Renal pelvis (tissue), 4 donors: ENCODE results near the gene COPA. TPM values are rescaled to one million over a fixed set of nuclear protein-coding genes. Genes with fewer than 3 reads are reported as not detected.
"Not testable (repeated sequence)": the region's sequence is repeated elsewhere in the genome, so short reads cannot be mapped to it uniquely, and the experiment has no call there.

Source experiments
- DNase-seq: peaks from one replicate; pipeline ENCODE4 v3.0.0-alpha.2; 2013
- polyA plus RNA-seq, 3 donors: library from polyadenylated mRNA; unstranded; fragments of 120-200 nt; gene quantifications; one replicate each; pipeline ENCODE4 v1.2.1, GENCODE V29; 2013; ENCODE audit not compliant: insufficient read length in 3 of 3

The COPA gene
- polyA plus RNA-seq, 3 donors: 146 to 186 (median 160) TPM

DNA sequence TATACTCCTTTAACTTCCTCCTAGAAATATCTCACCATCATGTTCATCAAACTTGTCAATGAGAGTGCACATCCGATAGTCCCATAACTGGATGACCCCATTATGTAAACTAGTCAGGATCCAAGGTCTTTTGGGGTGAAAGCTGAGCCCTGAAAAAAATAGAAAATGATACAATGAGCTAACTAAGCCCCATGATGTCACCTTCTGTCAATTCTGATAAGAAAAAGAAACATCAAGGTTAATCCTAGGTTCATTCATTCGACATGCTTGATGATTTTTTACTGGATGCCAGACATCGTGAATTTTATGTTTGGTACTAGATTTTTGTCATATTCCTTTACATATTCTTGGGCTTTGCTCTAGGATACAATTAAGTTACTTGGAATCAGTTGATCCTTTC, 2.9 kb downstream of the COPA start:
- DNase-seq: no peak

DNA sequence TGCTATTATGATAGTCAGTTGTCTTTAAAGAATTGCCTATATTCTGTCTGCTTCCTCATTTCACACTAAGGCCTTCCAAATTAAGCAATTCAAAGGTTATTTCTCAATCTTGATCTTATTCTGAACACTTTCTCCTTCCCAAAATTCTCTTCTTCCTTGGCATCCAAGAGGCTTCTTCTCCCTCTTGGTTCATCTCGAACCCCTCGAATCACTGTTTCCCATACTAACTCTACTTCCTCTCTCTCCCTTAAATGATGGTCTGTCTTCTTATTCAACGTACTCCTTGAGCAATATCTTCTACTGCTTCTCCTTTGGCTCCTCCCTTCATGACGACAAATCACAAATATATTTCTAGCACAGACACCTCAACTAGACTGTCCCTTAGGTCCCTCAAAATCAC, 4.5 kb downstream of the COPA start:
- DNase-seq: no peak

- no peak for DNase-seq
Observed at GRCh38 chr1:160332516-160332915, 10.5 kb downstream of the COPA start.

DNA sequence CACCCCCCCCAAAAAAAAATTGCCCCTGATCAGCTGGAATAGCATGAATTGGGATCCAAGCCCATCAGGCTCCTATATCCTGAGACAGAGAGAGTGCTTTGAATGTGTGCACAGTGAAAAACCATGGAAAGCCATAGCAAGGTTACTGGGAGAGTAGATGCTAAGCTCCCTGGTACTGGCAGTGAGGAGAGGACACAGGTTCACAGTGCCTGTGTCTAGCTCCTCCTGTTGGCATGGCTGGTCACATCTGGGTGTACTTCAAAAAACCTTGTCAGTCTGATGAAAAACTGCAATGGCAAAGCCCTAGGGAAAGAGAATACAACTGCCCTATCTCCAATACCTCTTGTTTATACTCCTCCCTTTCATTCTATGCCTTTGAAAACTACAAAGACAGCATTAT, 12.9 kb downstream of the COPA start:
- DNase-seq: no peak

GRCh38 chr1:160328184-160328583, 14.9 kb downstream of the COPA start:
- DNase-seq: no peak

DNA sequence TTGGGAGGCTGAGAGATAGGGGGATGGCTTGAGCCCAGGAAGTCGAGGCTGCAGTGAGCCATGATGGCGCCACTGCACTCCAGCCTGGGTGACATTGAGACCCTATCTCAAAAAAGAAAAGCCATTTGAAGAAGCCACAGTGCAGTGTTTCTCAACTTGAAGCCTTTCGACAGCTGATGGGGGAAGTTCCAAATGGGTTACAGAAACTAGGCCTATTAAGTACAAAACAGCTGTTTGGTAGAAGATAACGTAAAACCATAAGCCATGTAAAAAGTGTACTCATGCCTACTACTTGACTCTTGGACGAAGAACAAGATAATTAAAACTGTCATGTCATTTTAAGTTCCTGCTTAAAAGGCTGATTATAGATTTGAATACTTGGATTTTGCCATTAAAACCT, 16.6 kb downstream of the COPA start:
- DNase-seq: no peak

- no peak for DNase-seq
Observed at GRCh38 chr1:160325252-160325651, 17.8 kb downstream of the COPA start.

GRCh38 chr1:160322831-160323230, 20.2 kb downstream of the COPA start:
- DNase-seq: no peak

- DNase-seq: no peak
Observed at GRCh38 chr1:160315359-160315758, 27.7 kb downstream of the COPA start.

- no peak for DNase-seq
Observed at GRCh38 chr1:160309571-160309970, 33.5 kb downstream of the COPA start.

DNA sequence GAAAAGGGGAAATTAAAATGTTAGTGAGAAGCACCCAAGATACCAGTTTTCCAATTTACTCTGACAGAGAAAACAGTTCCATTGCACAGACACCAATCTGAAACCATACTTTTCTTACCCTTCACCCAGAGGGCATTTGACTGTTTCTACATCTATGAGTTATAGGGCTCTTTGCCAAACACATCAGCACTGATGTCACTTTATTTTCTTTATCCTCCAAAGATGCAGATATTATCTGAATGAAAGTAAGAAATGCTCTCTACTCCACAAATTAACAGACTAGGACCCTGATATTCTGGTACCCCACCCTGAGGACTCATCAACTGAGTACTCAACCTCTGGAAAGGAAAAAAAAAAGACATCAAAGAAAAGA, 33.9 kb downstream of the COPA start:
- no peak for DNase-seq

GRCh38 chr1:160308451-160309184, 34.4 kb downstream of the COPA start:
- DNase-seq: no peak

GRCh38 chr1:160307118-160307791, 35.8 kb downstream of the COPA start:
- no peak for DNase-seq

- DNase-seq: no peak
Observed at GRCh38 chr1:160300173-160300572, 42.9 kb downstream of the COPA start.

- DNase-seq: no peak
Observed at GRCh38 chr1:160296036-160296435, 47.0 kb downstream of the COPA start.

DNA sequence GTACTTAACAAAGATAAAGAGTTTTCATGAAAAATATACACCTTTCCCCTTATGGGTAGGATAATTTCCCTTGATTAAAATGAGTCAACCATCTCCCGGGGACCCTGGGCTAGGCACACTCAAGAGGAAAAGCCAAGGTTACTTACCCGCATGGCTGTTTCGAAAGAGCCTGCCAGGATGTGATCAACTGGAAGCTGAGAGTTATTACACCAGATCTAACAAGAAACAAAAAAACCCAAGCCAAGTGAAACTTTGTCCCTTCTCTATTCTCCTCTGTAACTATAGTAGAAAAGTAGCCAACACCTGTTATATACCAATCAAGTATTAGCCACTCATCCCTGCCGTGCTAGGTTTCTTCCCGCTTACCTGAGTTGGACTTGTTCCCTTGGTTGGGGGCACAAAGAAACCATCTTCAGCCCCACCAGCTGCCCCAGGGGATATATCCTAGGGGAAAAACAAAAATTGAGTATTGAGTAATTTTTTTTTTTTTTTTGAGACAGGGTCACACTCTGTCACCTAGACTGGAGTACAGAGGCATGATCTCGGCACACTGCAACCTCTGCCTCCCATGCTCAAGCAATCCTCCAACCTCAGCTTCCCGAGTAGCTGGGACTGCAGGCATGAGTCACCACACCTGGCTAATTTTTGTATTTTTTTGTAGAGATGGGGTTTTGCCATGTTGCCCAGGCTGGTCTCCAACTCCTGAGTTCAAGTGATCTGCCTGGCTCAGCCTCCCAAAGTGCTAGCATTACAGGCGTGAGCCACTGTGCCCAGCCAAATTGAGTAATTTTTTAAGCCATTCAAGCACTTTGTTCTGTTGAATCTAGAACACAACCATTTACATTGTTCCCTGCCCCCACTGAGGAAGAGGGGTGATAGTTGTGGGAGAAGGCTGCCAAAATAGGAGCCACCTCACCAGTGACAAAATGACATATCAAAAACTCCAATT, 49.8 kb downstream of the COPA start:
- DNase-seq: no peak

DNA sequence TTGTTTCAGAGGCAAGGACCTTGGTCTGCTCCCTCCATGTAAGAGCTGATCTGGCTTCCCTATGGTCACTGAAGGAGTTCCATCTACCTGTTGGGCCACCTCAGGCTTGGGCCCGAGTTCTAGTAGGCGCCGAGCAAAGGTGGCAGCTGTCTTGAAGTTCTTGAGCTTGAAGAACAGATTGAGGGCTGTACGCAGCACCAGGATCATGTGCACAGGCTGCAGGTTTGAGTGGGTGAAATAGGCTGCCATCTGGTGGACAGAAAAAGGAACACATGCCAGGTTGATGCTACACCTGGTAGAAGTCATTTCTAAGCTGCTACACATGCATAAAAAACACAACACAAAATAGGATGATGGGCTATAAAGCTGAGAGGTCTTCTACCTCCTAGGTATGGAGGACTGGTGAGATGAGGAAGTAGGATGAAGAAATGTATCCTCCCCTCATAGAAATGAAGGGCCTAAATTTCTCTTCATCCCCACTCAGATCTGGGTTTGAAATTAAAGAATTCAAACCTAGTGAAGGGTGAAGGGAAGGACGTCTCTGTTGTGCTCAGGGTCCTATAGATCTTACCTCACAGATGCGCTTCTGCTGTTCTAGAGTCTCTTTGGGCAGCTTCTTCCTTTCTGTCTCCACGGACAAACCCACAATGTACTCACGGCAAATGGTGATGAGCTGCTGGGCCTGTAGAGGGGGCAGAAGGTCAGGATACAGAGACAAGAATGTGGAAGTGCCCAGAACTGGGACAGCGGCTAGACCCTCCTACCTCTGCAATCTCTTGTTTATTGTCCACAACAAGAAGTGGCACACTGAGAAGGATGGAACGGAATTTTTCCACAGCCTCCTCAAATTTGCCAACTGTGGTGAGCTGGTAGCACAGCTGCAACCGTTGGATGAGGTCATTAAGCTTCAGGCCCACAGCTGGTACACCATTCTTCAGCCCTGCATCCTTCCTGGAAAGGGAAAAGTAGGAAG, 51.5 kb downstream of the COPA start:
- DNase-seq: peak; percentile 71

DNA sequence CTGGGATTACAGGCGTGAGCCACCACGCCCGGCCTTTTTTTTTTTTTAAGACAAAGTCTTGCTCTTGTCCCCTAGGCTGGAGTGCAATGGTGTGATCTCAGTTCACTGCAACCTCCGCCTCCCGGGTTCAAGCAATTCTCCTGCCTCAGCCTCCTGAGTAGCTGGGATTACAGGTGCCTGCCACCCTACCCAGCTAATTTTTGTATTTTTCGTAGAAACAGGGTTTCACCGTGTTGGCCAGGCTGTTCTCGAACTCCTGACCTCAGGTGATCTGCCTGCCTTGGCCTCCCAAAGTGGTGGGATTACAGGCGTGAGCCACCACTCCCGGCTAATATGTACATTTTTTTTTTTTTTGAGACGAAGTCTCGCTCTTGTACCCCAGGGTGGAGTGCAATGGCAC, 55.3 kb downstream of the COPA start:
- not testable (repeated sequence) for DNase-seq

DNA sequence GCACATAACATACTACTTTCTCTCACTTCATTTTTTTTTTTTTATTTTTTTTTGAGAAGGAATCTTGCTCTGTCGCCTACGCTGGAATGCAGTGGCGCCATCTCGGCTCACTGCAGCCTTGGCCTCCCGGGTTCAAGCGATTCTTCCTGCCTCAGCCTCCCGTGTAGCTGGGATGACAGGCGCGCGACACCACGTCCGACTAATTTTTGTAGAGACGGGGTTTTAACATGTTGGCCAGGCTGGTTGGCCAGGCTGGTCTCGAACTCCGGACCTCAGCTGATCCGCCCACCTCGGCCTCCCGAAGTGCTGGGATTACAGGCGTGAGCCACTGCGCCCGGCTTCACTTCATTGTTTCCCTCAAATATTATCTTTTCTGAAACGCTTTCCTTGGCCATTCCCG, 57.5 kb downstream of the COPA start:
- no peak for DNase-seq

GRCh38 chr1:160284782-160285344, 58.2 kb downstream of the COPA start, which contains the start of gene PEX19:
TSS of gene PEX19 (minus strand) at chr1:160285133. CDS start at chr1:160285124, 9 bp downstream.
- peak; percentile 92 for DNase-seq

GRCh38 chr1:160284220-160284781, 58.7 kb downstream of the COPA start:
- peak; percentile 30 for DNase-seq
